Tibial nerve (tissue), 3 donors: ENCODE results near the gene BIRC6.
"Not testable (repeated sequence)": the region's sequence is repeated elsewhere in the genome, so short reads cannot be mapped to it uniquely, and the experiment has no call there.

ENCODE experiments used
- POLR2A ChIP-seq, 2 donors: fragments of 450-650 bp; IDR thresholded peaks; one replicate each; pipeline ENCODE4 v1.6.1; 2017; ENCODE audit warnings: antibody characterized with exemption in 2 of 2, mild to moderate bottlenecking in 2 of 2, moderate library complexity in 2 of 2
- TF ChIP-seq, protein P1 (sequence below), 5 experiments: fragments of 200-600 bp in 3 of 5; fragments of 450-650 bp in 2 of 5; sonication (generic) in 3 of 5; IDR thresholded peaks; one replicate each; pipeline ENCODE4 v1.5.1; 2016 to 2019; ENCODE audit warnings: antibody characterized with exemption in 5 of 5, mild to moderate bottlenecking in 3 of 5, moderate library complexity in 2 of 5

DNA sequence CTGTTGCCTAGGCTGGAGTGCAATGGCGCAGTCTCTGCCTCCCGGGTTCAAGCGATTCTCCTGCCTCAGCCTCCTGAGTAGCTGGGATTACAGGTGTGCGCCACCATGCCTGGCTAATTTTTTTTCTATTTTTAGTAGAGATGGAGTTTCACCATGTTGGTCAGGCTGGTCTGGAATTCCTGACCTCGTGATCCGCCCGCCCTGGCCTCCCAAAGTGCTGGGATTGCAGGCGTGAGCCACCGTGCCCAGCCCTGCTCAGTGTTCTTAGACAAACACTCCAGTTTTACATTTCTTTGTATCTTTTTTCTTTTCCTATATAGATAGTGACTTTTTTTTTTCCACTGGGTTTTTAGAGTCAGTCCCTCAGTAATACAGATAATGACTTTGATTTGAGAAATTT is 7.5 kb downstream of the BIRC6 start:
- TF ChIP-seq POLR2A (IDR thresholded peaks at IDR 0.05), result not testable (repeated sequence)
- TF ChIP-seq, protein P1, sequence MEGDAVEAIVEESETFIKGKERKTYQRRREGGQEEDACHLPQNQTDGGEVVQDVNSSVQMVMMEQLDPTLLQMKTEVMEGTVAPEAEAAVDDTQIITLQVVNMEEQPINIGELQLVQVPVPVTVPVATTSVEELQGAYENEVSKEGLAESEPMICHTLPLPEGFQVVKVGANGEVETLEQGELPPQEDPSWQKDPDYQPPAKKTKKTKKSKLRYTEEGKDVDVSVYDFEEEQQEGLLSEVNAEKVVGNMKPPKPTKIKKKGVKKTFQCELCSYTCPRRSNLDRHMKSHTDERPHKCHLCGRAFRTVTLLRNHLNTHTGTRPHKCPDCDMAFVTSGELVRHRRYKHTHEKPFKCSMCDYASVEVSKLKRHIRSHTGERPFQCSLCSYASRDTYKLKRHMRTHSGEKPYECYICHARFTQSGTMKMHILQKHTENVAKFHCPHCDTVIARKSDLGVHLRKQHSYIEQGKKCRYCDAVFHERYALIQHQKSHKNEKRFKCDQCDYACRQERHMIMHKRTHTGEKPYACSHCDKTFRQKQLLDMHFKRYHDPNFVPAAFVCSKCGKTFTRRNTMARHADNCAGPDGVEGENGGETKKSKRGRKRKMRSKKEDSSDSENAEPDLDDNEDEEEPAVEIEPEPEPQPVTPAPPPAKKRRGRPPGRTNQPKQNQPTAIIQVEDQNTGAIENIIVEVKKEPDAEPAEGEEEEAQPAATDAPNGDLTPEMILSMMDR (IDR thresholded peaks at IDR 0.05), result not testable (repeated sequence)
